ENCODE data around the gene PRPF6. TPM values are rescaled to one million over a fixed set of nuclear protein-coding genes. Genes with fewer than 3 reads are reported as not detected.

PRPF6 gene
- total and polyA plus RNA-seq, 2 of the 13 experiments (the other 11 are each of a cell fraction or from before 2014, with no cell fraction given) = 63.7 to 101 TPM

- TF ChIP-seq DBP (CRISPR knock-in tag; IDR thresholded peaks at IDR 0.05; ENCODE audit: not compliant biosample characterization) (no peak), HIC2 (CRISPR knock-in tag; IDR thresholded peaks at IDR 0.05; ENCODE audit: low read depth) (peak; percentile 70; the same call in 1 of the 2 replicates), AGO2 (optimal IDR thresholded peaks at IDR 0.05; ENCODE audit: low read depth, low read length) (peak; percentile 96), NFYC (CRISPR knock-in tag; IDR thresholded peaks at IDR 0.05) (no peak), YEATS2 (CRISPR knock-in tag; IDR thresholded peaks at IDR 0.05; ENCODE audit: borderline replicate concordance) (peak; percentile 29; the same call in 1 of the 2 replicates), ZBTB14 (CRISPR knock-in tag; IDR thresholded peaks at IDR 0.05) (peak; percentile 23; the same call in 1 of the 2 replicates), FOXO4 (CRISPR knock-in tag; conservative IDR thresholded peaks at IDR 0.05) (no peak), ATM (IDR thresholded peaks at IDR 0.05; ENCODE audit: borderline replicate concordance) (no peak), ZNF780A (CRISPR knock-in tag; IDR thresholded peaks at IDR 0.05) (no peak), SMARCC2 (IDR thresholded peaks at IDR 0.05) (no peak), BRD4 (CRISPR knock-in tag; IDR thresholded peaks at IDR 0.05) (no peak), ZNF720 (CRISPR knock-in tag; IDR thresholded peaks at IDR 0.05) (no peak), SRSF4 (IDR thresholded peaks at IDR 0.05; ENCODE audit: low read depth, low read length, poor library complexity, severe bottlenecking) (no peak), CAMTA2 (CRISPR knock-in tag; IDR thresholded peaks at IDR 0.05; ENCODE audit: borderline replicate concordance) (no peak; the same call in 1 of the 2 replicates), TFDP2 (CRISPR knock-in tag; IDR thresholded peaks at IDR 0.05) (no peak)
- TF ChIP-seq, protein P1, sequence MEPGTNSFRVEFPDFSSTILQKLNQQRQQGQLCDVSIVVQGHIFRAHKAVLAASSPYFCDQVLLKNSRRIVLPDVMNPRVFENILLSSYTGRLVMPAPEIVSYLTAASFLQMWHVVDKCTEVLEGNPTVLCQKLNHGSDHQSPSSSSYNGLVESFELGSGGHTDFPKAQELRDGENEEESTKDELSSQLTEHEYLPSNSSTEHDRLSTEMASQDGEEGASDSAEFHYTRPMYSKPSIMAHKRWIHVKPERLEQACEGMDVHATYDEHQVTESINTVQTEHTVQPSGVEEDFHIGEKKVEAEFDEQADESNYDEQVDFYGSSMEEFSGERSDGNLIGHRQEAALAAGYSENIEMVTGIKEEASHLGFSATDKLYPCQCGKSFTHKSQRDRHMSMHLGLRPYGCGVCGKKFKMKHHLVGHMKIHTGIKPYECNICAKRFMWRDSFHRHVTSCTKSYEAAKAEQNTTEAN (CRISPR knock-in tag; conservative IDR thresholded peaks at IDR 0.05) = no peak
- TF ChIP-seq, protein P2, sequence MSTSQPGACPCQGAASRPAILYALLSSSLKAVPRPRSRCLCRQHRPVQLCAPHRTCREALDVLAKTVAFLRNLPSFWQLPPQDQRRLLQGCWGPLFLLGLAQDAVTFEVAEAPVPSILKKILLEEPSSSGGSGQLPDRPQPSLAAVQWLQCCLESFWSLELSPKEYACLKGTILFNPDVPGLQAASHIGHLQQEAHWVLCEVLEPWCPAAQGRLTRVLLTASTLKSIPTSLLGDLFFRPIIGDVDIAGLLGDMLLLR (CRISPR knock-in tag; IDR thresholded peaks at IDR 0.05) = no peak
- TF ChIP-seq, protein P3, sequence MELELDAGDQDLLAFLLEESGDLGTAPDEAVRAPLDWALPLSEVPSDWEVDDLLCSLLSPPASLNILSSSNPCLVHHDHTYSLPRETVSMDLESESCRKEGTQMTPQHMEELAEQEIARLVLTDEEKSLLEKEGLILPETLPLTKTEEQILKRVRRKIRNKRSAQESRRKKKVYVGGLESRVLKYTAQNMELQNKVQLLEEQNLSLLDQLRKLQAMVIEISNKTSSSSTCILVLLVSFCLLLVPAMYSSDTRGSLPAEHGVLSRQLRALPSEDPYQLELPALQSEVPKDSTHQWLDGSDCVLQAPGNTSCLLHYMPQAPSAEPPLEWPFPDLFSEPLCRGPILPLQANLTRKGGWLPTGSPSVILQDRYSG (CRISPR knock-in tag; IDR thresholded peaks at IDR 0.05) = no peak
These were observed 10.9 kb upstream of the PRPF6 start, which contains the start of gene ZNF512B (continued) for GRCh38 chr20:63969838-63970713.

Data from HepG2 (cell line).